HG02885 (cell line): ENCODE data around the gene GABBR1.

Experiments used
- ATAC-seq: cut with Tn5 transposase; IDR thresholded peaks from one replicate; pipeline ENCODE4 v1.9.1; 2021; ENCODE audit warnings: mild to moderate bottlenecking; ENCODE audit not compliant: unreplicated experiment, poor library complexity

GABBR1 gene

GRCh38 chr6:29625337-29625930 lies 7.5 kb downstream of the GABBR1 start:
- ATAC-seq = no peak

GRCh38 chr6:29624520-29624961 lies 8.4 kb downstream of the GABBR1 start:
- ATAC-seq = no peak

- ATAC-seq = no peak
Observed at GRCh38 chr6:29620630-29621029, 12.4 kb downstream of the GABBR1 start.

GRCh38 chr6:29619578-29620160 lies 13.3 kb downstream of the GABBR1 start:
- no peak for ATAC-seq

- no peak for ATAC-seq
Observed at GRCh38 chr6:29617782-29618554, 15.0 kb downstream of the GABBR1 start.

GRCh38 chr6:29611426-29611825 lies 21.6 kb downstream of the GABBR1 start:
- ATAC-seq = no peak

GRCh38 chr6:29610540-29610939 lies 22.4 kb downstream of the GABBR1 start:
- ATAC-seq = no peak

GRCh38 chr6:29608131-29608530 lies 24.9 kb downstream of the GABBR1 start:
- no peak for ATAC-seq

- ATAC-seq = no peak
Observed at GRCh38 chr6:29603930-29604329, 29.1 kb downstream of the GABBR1 start.

GRCh38 chr6:29603456-29603855 lies 29.5 kb downstream of the GABBR1 start:
- no peak for ATAC-seq

- ATAC-seq = no peak
Observed at GRCh38 chr6:29602564-29603361, 30.2 kb downstream of the GABBR1 start.

GRCh38 chr6:29598172-29598747 lies 34.7 kb downstream of the GABBR1 start:
- ATAC-seq = no peak

- ATAC-seq = no peak
Observed at GRCh38 chr6:29597184-29597583, 35.8 kb downstream of the GABBR1 start.

- ATAC-seq = no peak
Observed at GRCh38 chr6:29596381-29596900, 36.5 kb downstream of the GABBR1 start.

GRCh38 chr6:29593199-29593855 lies 39.7 kb downstream of the GABBR1 start:
- no peak for ATAC-seq

GRCh38 chr6:29591677-29592076 lies 41.3 kb downstream of the GABBR1 start:
- no peak for ATAC-seq

- no peak for ATAC-seq
Observed at GRCh38 chr6:29590218-29590808, 42.7 kb downstream of the GABBR1 start.

- no peak for ATAC-seq
Observed at GRCh38 chr6:29589423-29590048, 43.4 kb downstream of the GABBR1 start.

GRCh38 chr6:29584821-29585220 lies 48.2 kb downstream of the GABBR1 start, which contains the start of gene OR2H2:
Gene OR2H2 (plus strand): TSS chr6:29585121. CDS start chr6:29587945, 2,824 bp downstream.
- no peak for ATAC-seq
